ENCODE data around the gene LMNA. TPM values are rescaled to one million over a fixed set of nuclear protein-coding genes. Genes with fewer than 3 reads are reported as not detected.

Gene LMNA
- total RNA-seq, 4 donors from 2014 or later: 143 to 244 (median 220) TPM

DNA sequence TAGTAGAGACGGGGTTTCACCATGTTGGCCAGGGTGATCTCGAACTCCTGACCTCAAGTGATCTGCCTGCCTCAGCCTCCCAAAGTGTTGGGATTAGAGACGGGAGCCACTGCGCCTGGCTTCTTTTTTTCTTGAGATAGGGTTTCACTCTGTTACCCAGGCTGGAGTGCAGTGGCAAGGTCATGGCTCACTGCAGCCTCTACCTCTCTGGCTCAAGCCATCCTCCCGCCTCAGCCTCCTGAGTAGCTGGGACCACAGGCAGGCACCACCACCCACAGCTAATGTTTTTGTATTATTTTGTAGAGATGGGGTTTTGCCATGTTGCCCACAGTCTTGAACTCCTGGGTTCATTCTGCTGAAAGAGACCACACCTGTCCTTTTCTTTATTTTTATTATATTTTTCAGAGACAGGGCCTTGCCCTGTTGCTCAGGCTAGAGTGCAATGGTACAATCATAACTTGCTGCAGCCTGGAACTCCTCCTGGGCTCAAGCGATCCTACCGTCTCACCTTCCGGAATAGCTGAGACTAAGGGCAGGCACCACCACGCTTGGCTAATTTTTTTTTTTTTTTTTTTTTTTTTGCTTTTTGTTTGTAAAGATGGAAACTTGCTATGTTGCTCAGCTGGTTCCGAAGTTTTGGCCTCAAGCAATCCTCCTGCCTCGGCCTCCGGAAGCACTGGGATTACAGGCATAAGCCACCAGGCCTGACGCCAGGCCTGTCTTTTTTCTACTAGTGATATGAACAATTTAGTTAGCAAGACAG is 3.1 kb downstream of the LMNA start:
- Histone ChIP-seq H3K4me3 (peak overlapping the region; percentile 94 to 100 (median 96)), H3K27me3 (no peaks in the 10 kb centered on the region), H3K36me3 (no peaks in the 10 kb centered on the region), H3K27ac (peak overlapping the region; percentile 98 to 99 (median 98)), H3K9me3 (no peaks in the 10 kb centered on the region), H3K4me1 (peaks cover 78 to 82% of the 10 kb centered on the region in 2 donors)
- in situ Hi-C loops (cut with MboI; ENCODE audit: low sequenced_read_pairs in 4 of 4): loop anchor here in 1 of 4 donors (25.0 kb wide), 1 partner anchor 370 kb away; no protein-coding TSS in a partner anchor
- DNase-seq: no peak
- ATAC-seq: no peak
- intact Hi-C loops (cut with DNase I; ENCODE audit: low total_unique reads): no loop called here
- TF ChIP-seq POLR2A (IDR thresholded peaks at IDR 0.05): no peak
- TF ChIP-seq, protein P1, sequence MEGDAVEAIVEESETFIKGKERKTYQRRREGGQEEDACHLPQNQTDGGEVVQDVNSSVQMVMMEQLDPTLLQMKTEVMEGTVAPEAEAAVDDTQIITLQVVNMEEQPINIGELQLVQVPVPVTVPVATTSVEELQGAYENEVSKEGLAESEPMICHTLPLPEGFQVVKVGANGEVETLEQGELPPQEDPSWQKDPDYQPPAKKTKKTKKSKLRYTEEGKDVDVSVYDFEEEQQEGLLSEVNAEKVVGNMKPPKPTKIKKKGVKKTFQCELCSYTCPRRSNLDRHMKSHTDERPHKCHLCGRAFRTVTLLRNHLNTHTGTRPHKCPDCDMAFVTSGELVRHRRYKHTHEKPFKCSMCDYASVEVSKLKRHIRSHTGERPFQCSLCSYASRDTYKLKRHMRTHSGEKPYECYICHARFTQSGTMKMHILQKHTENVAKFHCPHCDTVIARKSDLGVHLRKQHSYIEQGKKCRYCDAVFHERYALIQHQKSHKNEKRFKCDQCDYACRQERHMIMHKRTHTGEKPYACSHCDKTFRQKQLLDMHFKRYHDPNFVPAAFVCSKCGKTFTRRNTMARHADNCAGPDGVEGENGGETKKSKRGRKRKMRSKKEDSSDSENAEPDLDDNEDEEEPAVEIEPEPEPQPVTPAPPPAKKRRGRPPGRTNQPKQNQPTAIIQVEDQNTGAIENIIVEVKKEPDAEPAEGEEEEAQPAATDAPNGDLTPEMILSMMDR (IDR thresholded peaks at IDR 0.05 in 4 of 5, conservative IDR thresholded peaks at IDR 0.05 in 1 of 5): no peak

DNA sequence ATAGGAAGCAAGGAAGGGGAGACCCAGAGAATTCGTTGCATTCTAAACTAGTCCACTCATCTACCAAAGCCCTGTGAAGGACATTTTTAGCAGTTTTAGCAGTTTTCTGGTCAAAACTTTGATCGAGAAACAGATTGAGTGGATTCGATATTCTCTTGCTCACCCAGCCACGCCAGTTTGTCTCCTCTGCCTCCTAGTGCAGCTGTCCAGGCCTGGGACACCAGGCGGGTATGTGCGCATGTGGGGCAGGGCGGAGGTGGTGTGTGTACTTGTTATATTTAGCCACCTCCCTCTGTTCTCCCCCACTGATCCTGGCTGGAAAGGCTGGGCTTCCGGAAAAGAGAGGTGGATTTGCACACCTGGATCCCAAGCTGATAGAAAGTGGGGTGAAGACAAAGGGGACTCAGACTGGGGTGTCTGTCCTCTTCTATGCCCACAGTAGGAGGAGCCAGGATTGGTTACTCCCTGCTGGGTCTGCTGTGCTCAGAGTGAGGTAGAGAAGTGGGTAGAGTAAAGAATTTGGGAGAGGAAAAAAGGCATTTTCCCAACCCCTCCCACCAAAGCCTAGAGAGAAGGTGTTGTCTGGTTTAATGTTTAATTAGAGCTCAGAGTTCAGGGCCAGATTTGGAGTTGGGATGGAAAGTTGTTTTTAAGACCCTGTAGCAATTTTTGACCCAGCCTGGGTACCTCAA is 3.8 kb downstream of the LMNA start:
- Histone ChIP-seq H3K27ac (peak overlapping the region; percentile 98 to 99 (median 98)), H3K4me1 (peaks cover 79 to 82% of the 10 kb centered on the region in 2 donors), H3K36me3 (no peaks in the 10 kb centered on the region), H3K27me3 (no peaks in the 10 kb centered on the region), H3K9me3 (no peaks in the 10 kb centered on the region), H3K4me3 (peak overlapping the region; percentile 94 to 100 (median 96))
- TF ChIP-seq, protein P1 (IDR thresholded peaks at IDR 0.05 in 4 of 5, conservative IDR thresholded peaks at IDR 0.05 in 1 of 5): no peak
- TF ChIP-seq POLR2A (IDR thresholded peaks at IDR 0.05): peak; percentile 91 to 93
- in situ Hi-C loops (cut with MboI; ENCODE audit: low sequenced_read_pairs in 4 of 4) (loop anchor here in 1 of 4 donors (25.0 kb wide), 1 partner anchor 369 kb away; no protein-coding TSS in a partner anchor), intact Hi-C loops (cut with DNase I; ENCODE audit: low total_unique reads) (no loop called here)
- DNase-seq (peak; percentile 92 to 96), ATAC-seq (peak; percentile 28 to 30)

DNA sequence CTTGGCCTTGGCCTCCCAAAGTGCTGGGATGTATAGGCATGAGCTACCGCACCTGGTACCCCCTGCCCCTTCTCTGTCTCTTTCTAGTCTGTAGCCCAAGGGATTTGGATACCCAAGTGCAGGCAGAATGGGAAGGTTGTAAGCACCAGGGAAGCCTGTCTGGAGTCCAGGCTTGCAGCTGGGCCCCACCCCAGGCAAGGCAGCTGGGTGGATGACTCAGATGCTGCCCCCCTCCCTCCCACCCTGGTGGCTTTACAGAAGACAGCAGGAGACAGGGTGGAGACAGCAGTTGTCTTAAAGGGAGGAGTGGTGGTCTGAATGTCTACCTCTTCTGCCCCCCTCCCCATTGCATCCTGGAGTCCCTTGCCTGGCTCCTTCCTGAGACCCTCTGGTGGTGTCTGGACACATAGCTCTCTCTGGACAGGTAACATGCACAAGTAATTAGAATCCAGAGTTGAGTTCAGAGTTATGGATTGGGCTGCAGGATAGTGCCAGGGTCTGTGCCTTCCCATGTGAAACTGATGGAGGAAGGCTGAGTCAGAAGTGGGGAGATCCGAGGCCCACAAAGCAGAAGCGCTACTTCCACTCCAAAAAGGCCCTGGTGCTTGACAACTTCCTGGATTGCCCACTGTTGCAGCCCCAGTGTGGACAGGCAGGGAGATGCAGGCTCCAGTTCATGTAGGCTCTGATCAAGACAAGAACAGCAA is 5.1 kb downstream of the LMNA start:
- DNase-seq (peak; percentile 66 to 88), ATAC-seq (peak in 1 of 2 donors; percentile 15)
- Histone ChIP-seq H3K9me3 (no peaks in the 10 kb centered on the region), H3K4me1 (peaks cover 82 to 83% of the 10 kb centered on the region in 2 donors), H3K36me3 (no peaks in the 10 kb centered on the region), H3K27me3 (no peaks in the 10 kb centered on the region), H3K27ac (peak overlapping the region; percentile 98 to 99 (median 98)), H3K4me3 (peak overlapping the region; percentile 94 to 100 (median 96))
- in situ Hi-C loops (cut with MboI; ENCODE audit: low sequenced_read_pairs in 4 of 4): loop anchor here in 1 of 4 donors (25.0 kb wide), 1 partner anchor 368 kb away; no protein-coding TSS in a partner anchor
- peak; percentile 34 to 40 for TF ChIP-seq POLR2A (IDR thresholded peaks at IDR 0.05)
- TF ChIP-seq, protein P1 (IDR thresholded peaks at IDR 0.05 in 4 of 5, conservative IDR thresholded peaks at IDR 0.05 in 1 of 5): no peak
- intact Hi-C loops (cut with DNase I; ENCODE audit: low total_unique reads): loop anchor here (5.0 to 10.0 kb wide), 4 partner anchors 388 to 1115 kb away; partner anchors contain the start of genes MRPL24 and ZBTB7B

DNA sequence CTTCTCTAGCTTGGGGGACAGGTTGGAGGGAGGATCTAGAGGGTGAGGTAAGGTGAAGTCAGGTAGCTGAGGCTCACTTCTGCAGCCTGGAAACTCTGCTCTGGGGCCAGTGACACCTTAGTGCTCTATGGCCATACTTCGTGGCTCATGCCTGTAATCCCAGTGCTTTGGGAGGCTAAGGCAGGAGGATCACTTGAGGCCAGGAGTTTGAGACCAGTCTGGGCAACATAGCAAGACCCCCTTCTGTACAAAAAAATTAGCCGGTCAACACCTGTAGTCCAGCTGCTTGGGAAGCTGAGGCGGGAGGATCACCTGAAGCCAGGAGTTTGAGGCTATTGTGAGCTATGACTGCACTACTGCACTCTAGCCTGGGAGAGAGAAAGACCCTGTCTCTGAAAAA is 5.8 kb downstream of the LMNA start:
- intact Hi-C loops (cut with DNase I; ENCODE audit: low total_unique reads): loop anchor here (5.0 to 10.0 kb wide), 4 partner anchors 387 to 1116 kb away; partner anchors contain the start of genes MRPL24 and ZBTB7B
- in situ Hi-C loops (cut with MboI; ENCODE audit: low sequenced_read_pairs in 4 of 4): loop anchor here in 1 of 4 donors (25.0 kb wide), 1 partner anchor 367 kb away; no protein-coding TSS in a partner anchor

More for the DNA sequence above, 5.8 kb downstream of the LMNA start:
- Histone ChIP-seq H3K4me1 (peaks cover 89% of the 10 kb centered on the region in 2 donors), H3K4me3 (peak overlapping the region in 3 of 4 donors; percentile 1 to 97 (median 96)), H3K36me3 (no peaks in the 10 kb centered on the region), H3K27me3 (no peaks in the 10 kb centered on the region), H3K27ac (peak overlapping the region; percentile 98 to 99 (median 98)), H3K9me3 (no peaks in the 10 kb centered on the region)
- ATAC-seq (no peak), DNase-seq (no peak)
- no peak for TF ChIP-seq POLR2A (IDR thresholded peaks at IDR 0.05)
- TF ChIP-seq, protein P1 (IDR thresholded peaks at IDR 0.05 in 4 of 5, conservative IDR thresholded peaks at IDR 0.05 in 1 of 5): no peak

Measured in gastrocnemius medialis (tissue), 4 donors.